Prostate gland (tissue), 2 donors: Measurements from ENCODE around the gene PRR7. TPM values are rescaled to one million over a fixed set of nuclear protein-coding genes. Genes with fewer than 3 reads are reported as not detected.
"Not testable (repeated sequence)": the region's sequence is repeated elsewhere in the genome, so short reads cannot be mapped to it uniquely, and the experiment has no call there.

ENCODE experiments used
- DNase-seq: peaks from one replicate; pipeline ENCODE4 v3.0.0-alpha.2; 2019; ENCODE audit warnings: low spot score
- H3K27ac ChIP-seq, 2 donors: fragments of 200-600 bp; sonication (generic); 2 replicates each; pipeline ENCODE4 v1.5.1; 2017 to 2019
- H3K27me3 ChIP-seq: fragments of 200-600 bp; sonication (generic); replicated peaks from 2 replicates; pipeline ENCODE4 v1.5.1; 2019; ENCODE audit not compliant: insufficient read depth
- H3K36me3 ChIP-seq, 2 donors: fragments of 200-600 bp; sonication (generic); 1 replicate in 1 of 2; 2 replicates in 1 of 2; pipeline versions ENCODE4 v1.5.1 to v1.8.1; 2017 to 2019
- H3K4me1 ChIP-seq: fragments of 200-600 bp; sonication (generic); replicated peaks from 2 replicates; pipeline ENCODE4 v1.5.1; 2019
- H3K4me3 ChIP-seq, 2 donors: fragments of 200-600 bp; sonication (generic); 2 replicates each; pipeline ENCODE4 v1.5.1; 2017 to 2019
- H3K9me3 ChIP-seq: fragments of 200-600 bp; sonication (generic); 2 replicates; pipeline ENCODE4 v1.5.1; 2017
- POLR2A ChIP-seq: fragments of 450-650 bp; IDR thresholded peaks from one replicate; pipeline ENCODE4 v1.6.1; 2016; ENCODE audit warnings: antibody characterized with exemption, mild to moderate bottlenecking
- POLR2AphosphoS5 ChIP-seq: sonication (generic); formaldehyde crosslinking; IDR thresholded peaks from one replicate; pipeline ENCODE4 v1.6.1; 2017; ENCODE audit warnings: antibody characterized with exemption
- WGBS: methylation state at CpG from one replicate; pipeline ENCODE4 v1.1.5; 2018; 5-methylcytosine and 5-hydroxymethylcytosine counted together
- intact Hi-C: fragments of 100-400 bp; cut with DNase I; formaldehyde crosslinking; loops from one replicate; pipeline ENCODE4 v1.14.2; 2022
- total RNA-seq, 2 donors: library from RNA; depleted of rRNA; stranded (reverse); fragments of >200 nt; gene quantifications; one replicate each; pipeline ENCODE4 v1.1.0, GENCODE V29; 2016
- TF ChIP-seq, protein P1 (sequence below), 4 experiments: fragments of 200-600 bp in 2 of 4; fragments of 450-650 bp in 2 of 4; sonication (generic) in 2 of 4; IDR thresholded peaks; 1 replicate in 3 of 4; 2 replicates in 1 of 4; pipeline ENCODE4 v1.5.1; 2016 to 2019; ENCODE audit warnings: antibody characterized with exemption in 4 of 4, mild to moderate bottlenecking in 2 of 4, moderate library complexity in 2 of 4

Gene PRR7
- total RNA-seq, 2 donors from 2014 or later: 8.7 to 11.0 TPM

DNA sequence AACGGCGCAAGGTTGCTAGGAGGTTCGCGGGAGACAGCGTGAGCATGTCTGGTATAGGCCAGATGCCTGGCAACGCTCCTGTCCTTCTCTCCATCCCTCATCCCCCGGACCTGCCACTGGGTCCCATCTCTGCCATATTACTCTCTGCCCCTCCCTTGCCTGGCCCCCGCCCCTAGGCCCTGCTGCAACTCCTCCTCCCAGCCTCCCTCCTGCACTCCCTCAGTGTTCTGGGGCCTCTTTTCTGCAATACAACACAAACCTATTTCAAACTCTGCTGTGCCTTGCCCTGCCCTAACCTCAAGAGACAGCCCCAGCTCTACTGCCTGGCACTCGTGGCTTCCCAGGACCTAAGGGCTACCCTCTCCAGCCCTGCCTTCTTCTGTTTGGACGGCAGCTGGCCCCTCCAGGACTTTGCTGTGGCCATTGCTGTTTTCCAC is 35.8 kb downstream of the PRR7 start:
- Histone ChIP-seq H3K4me3 (no peak overlapping the region), H3K27me3 (no peaks in the 10 kb centered on the region), H3K27ac (no peak overlapping the region), H3K9me3 (no peaks in the 10 kb centered on the region), H3K36me3 (no peaks in the 10 kb centered on the region), H3K4me1 (peaks cover 13% of the 10 kb centered on the region)
- intact Hi-C loops: no loop called here
- TF ChIP-seq, protein P1, sequence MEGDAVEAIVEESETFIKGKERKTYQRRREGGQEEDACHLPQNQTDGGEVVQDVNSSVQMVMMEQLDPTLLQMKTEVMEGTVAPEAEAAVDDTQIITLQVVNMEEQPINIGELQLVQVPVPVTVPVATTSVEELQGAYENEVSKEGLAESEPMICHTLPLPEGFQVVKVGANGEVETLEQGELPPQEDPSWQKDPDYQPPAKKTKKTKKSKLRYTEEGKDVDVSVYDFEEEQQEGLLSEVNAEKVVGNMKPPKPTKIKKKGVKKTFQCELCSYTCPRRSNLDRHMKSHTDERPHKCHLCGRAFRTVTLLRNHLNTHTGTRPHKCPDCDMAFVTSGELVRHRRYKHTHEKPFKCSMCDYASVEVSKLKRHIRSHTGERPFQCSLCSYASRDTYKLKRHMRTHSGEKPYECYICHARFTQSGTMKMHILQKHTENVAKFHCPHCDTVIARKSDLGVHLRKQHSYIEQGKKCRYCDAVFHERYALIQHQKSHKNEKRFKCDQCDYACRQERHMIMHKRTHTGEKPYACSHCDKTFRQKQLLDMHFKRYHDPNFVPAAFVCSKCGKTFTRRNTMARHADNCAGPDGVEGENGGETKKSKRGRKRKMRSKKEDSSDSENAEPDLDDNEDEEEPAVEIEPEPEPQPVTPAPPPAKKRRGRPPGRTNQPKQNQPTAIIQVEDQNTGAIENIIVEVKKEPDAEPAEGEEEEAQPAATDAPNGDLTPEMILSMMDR (IDR thresholded peaks at IDR 0.05): no peak
- TF ChIP-seq POLR2A: no peak
- TF ChIP-seq POLR2AphosphoS5: no peak
- no peak for DNase-seq
- 87% methylated on average over 10 of the region's 10 CpGs for WGBS

DNA sequence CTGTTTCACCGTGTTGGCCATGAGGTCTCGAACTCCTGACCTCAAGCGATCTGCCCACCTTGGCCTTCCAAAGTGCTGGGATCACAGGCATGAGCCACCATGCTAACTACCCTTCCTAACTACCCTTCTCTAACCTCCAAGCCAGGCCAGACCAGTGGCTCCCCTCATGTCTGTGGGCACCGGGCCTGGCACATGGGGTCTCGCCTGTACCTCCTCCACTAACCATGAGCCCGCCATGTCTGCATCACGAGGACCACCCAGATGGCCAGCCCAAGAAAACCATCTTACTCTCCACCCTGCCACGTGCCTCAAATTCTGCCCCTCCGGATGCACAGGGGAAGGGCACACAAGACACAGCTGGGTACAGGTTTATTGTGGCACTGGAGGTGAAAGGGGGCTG is 36.4 kb downstream of the PRR7 start:
- Histone ChIP-seq H3K27ac (no peak overlapping the region), H3K9me3 (no peaks in the 10 kb centered on the region), H3K4me3 (no peak overlapping the region), H3K4me1 (peaks cover 13% of the 10 kb centered on the region), H3K36me3 (peaks cover 0 to 3% of the 10 kb centered on the region in 2 donors), H3K27me3 (no peaks in the 10 kb centered on the region)
- TF ChIP-seq POLR2A (no peak), POLR2AphosphoS5 (no peak)
- TF ChIP-seq, protein P1 (IDR thresholded peaks at IDR 0.05): no peak
- 89% methylated on average over 9 of the region's 9 CpGs for WGBS
- no peak for DNase-seq
- intact Hi-C loops: no loop called here

DNA sequence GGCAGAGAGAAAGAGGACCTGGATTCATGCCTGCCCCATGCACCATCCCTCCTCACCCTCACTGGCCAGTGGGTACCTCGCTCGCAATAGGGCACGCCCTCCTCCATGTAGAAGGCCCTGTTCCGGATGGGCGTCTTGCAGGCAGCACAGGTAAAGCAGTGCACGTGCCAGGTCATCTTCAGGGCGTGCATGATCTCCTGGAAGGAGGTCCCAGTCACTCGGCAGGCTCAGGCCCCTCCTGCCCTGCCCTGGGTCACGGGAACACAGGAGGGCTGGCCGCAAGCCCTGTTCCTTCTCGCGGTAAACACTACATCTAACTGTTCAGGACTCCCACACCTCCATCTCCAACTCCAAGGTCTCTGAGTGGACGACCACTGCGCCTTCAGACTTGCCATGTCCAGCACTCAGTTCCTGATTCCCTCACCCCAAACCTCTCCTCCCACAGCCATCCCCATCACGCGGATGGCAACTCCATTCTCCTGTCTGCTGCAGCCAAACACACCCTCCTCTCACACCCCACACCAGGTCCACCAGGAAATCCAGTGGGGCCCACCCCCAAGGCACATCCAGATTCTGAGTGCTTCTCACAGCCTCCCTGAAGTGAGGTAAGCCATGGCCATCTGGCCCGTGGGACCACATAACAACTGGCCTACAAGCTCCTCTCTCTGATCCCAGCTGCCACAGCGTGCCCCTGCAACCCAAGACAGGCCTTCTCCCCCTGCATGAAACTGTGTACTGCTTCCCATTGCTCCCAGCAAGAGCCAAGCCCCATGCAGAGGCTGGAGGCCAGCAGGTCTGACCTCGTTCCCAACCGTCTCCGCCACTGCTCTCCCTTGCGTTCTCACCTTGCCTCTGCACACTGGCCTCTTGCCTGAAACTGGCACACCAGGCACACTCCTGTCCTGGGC is 37.6 kb downstream of the PRR7 start:
- intact Hi-C loops: no loop called here
- Histone ChIP-seq H3K4me1 (peaks cover 7% of the 10 kb centered on the region), H3K9me3 (no peaks in the 10 kb centered on the region), H3K36me3 (peaks cover 0 to 5% of the 10 kb centered on the region in 2 donors), H3K27me3 (no peaks in the 10 kb centered on the region), H3K27ac (no peak overlapping the region), H3K4me3 (no peak overlapping the region)
- TF ChIP-seq, protein P1 (IDR thresholded peaks at IDR 0.05): no peak
- TF ChIP-seq POLR2A (no peak), POLR2AphosphoS5 (no peak)
- DNase-seq: no peak
- WGBS: 74% methylated on average over 22 of the region's 22 CpGs

DNA sequence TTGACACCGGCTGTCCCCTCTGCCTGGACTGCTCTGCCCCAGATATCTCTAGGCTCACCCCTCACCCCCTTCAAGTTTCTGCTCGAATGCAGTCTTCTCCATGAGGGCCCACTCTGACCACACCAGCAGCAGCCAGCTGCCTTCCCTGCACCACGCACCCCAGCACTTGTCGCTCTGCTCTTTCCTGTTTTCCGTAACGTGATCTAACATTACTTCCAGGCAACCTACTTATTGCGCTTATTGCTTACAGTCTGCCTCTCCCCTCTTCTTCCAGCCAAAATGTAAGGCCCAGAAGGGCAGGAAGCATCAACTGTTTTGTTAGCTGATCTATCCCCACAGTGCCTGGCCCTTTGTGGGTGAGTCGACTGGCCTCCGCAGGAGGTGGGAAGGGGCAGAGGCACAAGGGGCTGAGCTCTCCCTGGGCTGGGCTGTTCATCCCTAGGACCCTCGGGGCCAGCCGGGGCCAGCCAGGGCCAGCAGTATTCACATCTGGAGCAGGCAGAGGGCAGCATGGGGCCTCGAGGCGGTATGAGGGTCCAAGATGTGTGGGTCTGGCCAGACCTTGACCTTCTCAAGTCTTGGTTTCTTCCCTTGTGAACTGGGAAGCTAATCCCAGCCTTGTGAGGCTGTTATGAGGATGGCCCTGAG is 38.4 kb downstream of the PRR7 start:
- intact Hi-C loops: no loop called here
- Histone ChIP-seq H3K36me3 (peaks cover 0 to 5% of the 10 kb centered on the region in 2 donors), H3K4me3 (no peak overlapping the region), H3K27me3 (no peaks in the 10 kb centered on the region), H3K9me3 (no peaks in the 10 kb centered on the region), H3K4me1 (no peaks in the 10 kb centered on the region), H3K27ac (no peak overlapping the region)
- 77% methylated on average over 13 of the region's 13 CpGs for WGBS
- TF ChIP-seq, protein P1 (IDR thresholded peaks at IDR 0.05): no peak
- TF ChIP-seq POLR2A: no peak
- no peak for TF ChIP-seq POLR2AphosphoS5
- DNase-seq: no peak

DNA sequence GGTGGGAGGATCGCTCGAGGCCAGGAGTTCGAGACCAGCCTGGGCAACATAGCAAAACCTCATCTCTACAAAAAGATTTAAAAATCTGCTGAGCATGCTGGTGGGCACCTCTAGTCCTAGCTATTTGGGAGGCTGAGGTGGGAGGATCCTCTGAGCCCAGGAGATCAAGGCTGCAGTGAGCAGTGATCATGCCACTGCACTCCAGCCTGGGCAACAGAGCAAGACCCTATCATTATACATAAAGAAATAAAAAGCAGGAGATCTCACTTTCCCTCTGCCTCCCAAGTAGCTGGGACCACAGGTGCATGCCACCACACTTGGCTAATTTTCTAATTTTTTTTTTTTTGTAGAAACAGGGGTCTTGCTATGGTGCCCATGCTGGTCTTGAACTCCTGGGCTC is 39.1 kb downstream of the PRR7 start:
- intact Hi-C loops, DNase-seq, H3K36me3 ChIP-seq, H3K9me3 ChIP-seq, H3K4me1 ChIP-seq, H3K27me3 ChIP-seq, H3K4me3 ChIP-seq, H3K27ac ChIP-seq: not testable (repeated sequence)
- 96% methylated on average over 3 of the region's 3 CpGs for WGBS
